Trophoblast cell (in vitro differentiated cells and primary cell): ENCODE results near the gene IGSF10.

Experiments used
- DNase-seq, 2 donors: peaks; one replicate each; pipeline ENCODE4 v3.0.0-alpha.2; 2016
- H2AFZ ChIP-seq: 2 replicates; pipeline ENCODE4 v1.6.1; 2013; ENCODE audit warnings: low read length, moderate library complexity, mild to moderate bottlenecking; ENCODE audit not compliant: insufficient read depth, poor library complexity
- H2AK5ac ChIP-seq: 2 replicates; pipeline ENCODE4 v1.6.1; 2013; ENCODE audit warnings: mild to moderate bottlenecking, low read length
- H2BK120ac ChIP-seq: 2 replicates; pipeline ENCODE4 v1.6.1; 2013; ENCODE audit warnings: low read length, mild to moderate bottlenecking, moderate library complexity; ENCODE audit not compliant: insufficient read depth, poor library complexity
- H2BK12ac ChIP-seq: 2 replicates; pipeline ENCODE4 v1.6.1; 2013; ENCODE audit warnings: mild to moderate bottlenecking, low read length, moderate library complexity
- H2BK5ac ChIP-seq: 2 replicates; pipeline ENCODE4 v1.6.1; 2013; ENCODE audit warnings: low read length, low read depth, moderate library complexity, mild to moderate bottlenecking; ENCODE audit not compliant: poor library complexity
- H3K14ac ChIP-seq: 2 replicates; pipeline ENCODE4 v1.6.1; 2013; ENCODE audit warnings: mild to moderate bottlenecking, low read length
- H3K18ac ChIP-seq: 2 replicates; pipeline ENCODE4 v1.6.1; 2013; ENCODE audit warnings: mild to moderate bottlenecking, low read length
- H3K23ac ChIP-seq: 2 replicates; pipeline ENCODE4 v1.6.1; 2013; ENCODE audit warnings: low read length
- H3K27ac ChIP-seq: 2 replicates; pipeline ENCODE4 v1.5.1; 2013; ENCODE audit warnings: low read depth, mild to moderate bottlenecking, inconsistent platforms, low read length, moderate library complexity
- H3K27me3 ChIP-seq: 2 replicates; pipeline ENCODE4 v1.6.1; 2013; ENCODE audit warnings: inconsistent platforms, mild to moderate bottlenecking, low read length, moderate library complexity; ENCODE audit not compliant: insufficient read depth
- H3K36me3 ChIP-seq, 2 experiments: 1 replicate in 1 of 2; 2 replicates in 1 of 2; pipeline ENCODE4 v1.6.1; 2013; ENCODE audit warnings: low read length in 2 of 2, mild to moderate bottlenecking in 2 of 2, moderate library complexity in 1 of 2; ENCODE audit not compliant: insufficient read depth in 2 of 2, control insufficient read depth in 1 of 2
- H3K4ac ChIP-seq: 2 replicates; pipeline ENCODE4 v1.6.1; 2013; ENCODE audit warnings: low read depth, mild to moderate bottlenecking, low read length, moderate library complexity
- H3K4me1 ChIP-seq, 2 experiments: 1 replicate in 1 of 2; 2 replicates in 1 of 2; pipeline ENCODE4 v1.6.1; 2013; ENCODE audit warnings: low read length in 2 of 2, mild to moderate bottlenecking in 2 of 2, moderate library complexity in 1 of 2; ENCODE audit not compliant: insufficient read depth in 2 of 2, control insufficient read depth in 1 of 2
- H3K4me2 ChIP-seq: 2 replicates; pipeline ENCODE4 v1.6.1; 2013; ENCODE audit warnings: inconsistent platforms, mild to moderate bottlenecking, low read length, moderate library complexity
- H3K4me3 ChIP-seq: 2 replicates; pipeline ENCODE4 v1.5.1; 2013; ENCODE audit warnings: mild to moderate bottlenecking, low read depth, low read length, inconsistent platforms
- H3K79me1 ChIP-seq: one replicate; pipeline ENCODE4 v1.6.1; 2013; ENCODE audit warnings: low read length
- H3K79me2 ChIP-seq: 2 replicates; pipeline ENCODE4 v1.6.1; 2013; ENCODE audit warnings: low read length, mild to moderate bottlenecking; ENCODE audit not compliant: control insufficient read depth, insufficient read depth, poor library complexity
- H3K9ac ChIP-seq: 2 replicates; pipeline ENCODE4 v1.6.1; 2013; ENCODE audit warnings: mild to moderate bottlenecking, low read length
- H3K9me3 ChIP-seq: 2 replicates; pipeline ENCODE4 v1.6.1; 2013; ENCODE audit warnings: low read depth, mild to moderate bottlenecking, control low read depth, inconsistent platforms, low read length; ENCODE audit not compliant: insufficient read depth
- H4K12ac ChIP-seq: 2 replicates; pipeline ENCODE4 v1.6.1; 2013; ENCODE audit warnings: low read depth, mild to moderate bottlenecking, low read length, moderate library complexity
- H4K8ac ChIP-seq: 2 replicates; pipeline ENCODE4 v1.6.1; 2013; ENCODE audit warnings: low read depth, mild to moderate bottlenecking, low read length, moderate library complexity
- H4K91ac ChIP-seq: one replicate; pipeline ENCODE4 v1.6.1; 2013; ENCODE audit warnings: low read depth, mild to moderate bottlenecking, low read length, moderate library complexity
- WGBS: extraction: QIAGEN DNeasy Blood & Tissue Kit; methylation state at CpG from one replicate; pipeline ENCODE4 v1.1.7; 2013; ENCODE audit warnings: missing lambda C conversion rate; ENCODE audit not compliant: insufficient read length, insufficient coverage; ENCODE audit errors: extremely low coverage; 5-methylcytosine and 5-hydroxymethylcytosine counted together

IGSF10 gene

DNA sequence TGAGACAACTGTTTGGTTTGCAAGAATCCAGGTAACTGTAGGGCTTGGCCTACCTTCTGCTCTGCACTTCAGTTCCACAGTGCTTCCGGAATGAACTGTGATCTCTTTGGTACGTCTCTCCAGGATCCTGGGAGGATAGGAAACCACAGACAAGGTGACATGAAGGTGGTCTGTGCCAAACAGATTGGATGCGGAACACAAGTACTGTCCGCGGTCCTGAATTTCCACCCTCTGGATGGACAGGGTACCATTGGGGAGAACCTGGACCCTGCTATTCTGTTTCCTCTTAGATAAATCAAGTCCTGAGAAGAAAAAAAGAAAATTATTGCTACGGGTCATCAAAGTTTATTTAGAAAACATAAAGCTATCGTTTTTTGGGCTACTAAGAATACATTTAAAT is 17.3 kb downstream of the IGSF10 start:
- H2AK5ac ChIP-seq: no peak overlapping the region
- no peak overlapping the region for H4K8ac ChIP-seq
- no peak overlapping the region for H3K18ac ChIP-seq
- no peak overlapping the region for H4K12ac ChIP-seq
- H3K4ac ChIP-seq: no peak overlapping the region
- DNase-seq: no peak
- H2AFZ ChIP-seq: no peak overlapping the region
- H3K79me2 ChIP-seq: no peaks in the 10 kb centered on the region
- no peaks in the 10 kb centered on the region for H3K4me1 ChIP-seq
- H3K36me3 ChIP-seq: peaks cover 0 to 2% of the 10 kb centered on the region in 2 experiments
- H2BK120ac ChIP-seq: no peak overlapping the region
- H3K27ac ChIP-seq: no peak overlapping the region
- no CpG with 5 or more reads among the region's 7 CpGs for WGBS
- no peaks in the 10 kb centered on the region for H3K79me1 ChIP-seq
- no peak overlapping the region for H2BK12ac ChIP-seq
- no peak overlapping the region for H3K23ac ChIP-seq
- no peaks in the 10 kb centered on the region for H3K27me3 ChIP-seq
- H2BK5ac ChIP-seq: no peak overlapping the region
- H3K4me3 ChIP-seq: no peak overlapping the region
- no peak overlapping the region for H3K14ac ChIP-seq
- H3K9me3 ChIP-seq: no peaks in the 10 kb centered on the region
- H3K4me2 ChIP-seq: no peak overlapping the region
- no peak overlapping the region for H4K91ac ChIP-seq
- no peak overlapping the region for H3K9ac ChIP-seq

GRCh38 chr3:151440940-151441339 is 19.9 kb downstream of the IGSF10 start:
- no peak overlapping the region for H4K12ac ChIP-seq
- H3K18ac ChIP-seq: no peak overlapping the region
- H2BK120ac ChIP-seq: no peak overlapping the region
- H3K9me3 ChIP-seq: no peaks in the 10 kb centered on the region
- H3K4me1 ChIP-seq: no peaks in the 10 kb centered on the region
- H4K8ac ChIP-seq: no peak overlapping the region
- H4K91ac ChIP-seq: no peak overlapping the region
- no peak for DNase-seq
- H2AK5ac ChIP-seq: no peak overlapping the region
- no peaks in the 10 kb centered on the region for H3K27me3 ChIP-seq
- no peak overlapping the region for H2BK5ac ChIP-seq
- H2BK12ac ChIP-seq: no peak overlapping the region
- no peak overlapping the region for H3K4ac ChIP-seq
- H3K4me2 ChIP-seq: no peak overlapping the region
- H3K79me1 ChIP-seq: no peaks in the 10 kb centered on the region
- no peak overlapping the region for H3K4me3 ChIP-seq
- no peak overlapping the region for H2AFZ ChIP-seq
- H3K79me2 ChIP-seq: no peaks in the 10 kb centered on the region
- no CpG with 5 or more reads among the region's 1 CpG for WGBS
- H3K14ac ChIP-seq: no peak overlapping the region
- H3K23ac ChIP-seq: no peak overlapping the region
- H3K27ac ChIP-seq: no peak overlapping the region
- peaks cover 0 to 2% of the 10 kb centered on the region in 2 experiments for H3K36me3 ChIP-seq
- H3K9ac ChIP-seq: no peak overlapping the region

DNA sequence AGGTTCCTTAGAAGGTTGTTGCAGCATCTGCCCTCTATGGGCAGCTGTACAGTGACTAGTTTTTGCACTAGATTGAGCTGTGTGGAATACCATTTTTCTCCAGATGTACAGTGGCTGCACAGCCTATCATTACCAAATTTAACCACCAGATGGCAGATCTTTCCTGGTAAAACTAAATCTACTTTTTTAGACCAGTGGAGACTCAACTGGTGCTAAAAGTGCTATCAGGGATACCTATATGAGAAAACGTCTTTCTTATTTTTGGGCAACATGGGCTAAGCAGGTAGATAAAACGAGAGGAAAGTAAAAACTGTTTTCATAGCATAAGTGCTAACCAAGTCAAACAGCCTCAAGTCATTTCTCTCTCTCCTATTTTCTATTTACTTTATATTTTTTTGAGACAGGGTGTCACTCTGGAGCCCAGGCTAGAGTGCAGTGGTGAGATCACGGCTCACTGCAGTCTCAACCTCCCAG is 21.2 kb downstream of the IGSF10 start:
- no peaks in the 10 kb centered on the region for H3K79me1 ChIP-seq
- WGBS: no CpG with 5 or more reads among the region's 3 CpGs
- no peaks in the 10 kb centered on the region for H3K9me3 ChIP-seq
- H3K4me2 ChIP-seq: no peak overlapping the region
- no peak overlapping the region for H4K8ac ChIP-seq
- no peaks in the 10 kb centered on the region for H3K4me1 ChIP-seq
- no peak overlapping the region for H3K23ac ChIP-seq
- H3K79me2 ChIP-seq: no peaks in the 10 kb centered on the region
- no peak overlapping the region for H4K91ac ChIP-seq
- no peak overlapping the region for H2AK5ac ChIP-seq
- no peak overlapping the region for H4K12ac ChIP-seq
- peaks cover 0 to 2% of the 10 kb centered on the region in 2 experiments for H3K36me3 ChIP-seq
- no peak overlapping the region for H2AFZ ChIP-seq
- H3K4me3 ChIP-seq: no peak overlapping the region
- H3K14ac ChIP-seq: no peak overlapping the region
- H2BK12ac ChIP-seq: no peak overlapping the region
- DNase-seq: peak; percentile 52 to 90
- H2BK5ac ChIP-seq: no peak overlapping the region
- no peak overlapping the region for H3K9ac ChIP-seq
- H3K27ac ChIP-seq: no peak overlapping the region
- H2BK120ac ChIP-seq: no peak overlapping the region
- H3K18ac ChIP-seq: no peak overlapping the region
- no peaks in the 10 kb centered on the region for H3K27me3 ChIP-seq
- no peak overlapping the region for H3K4ac ChIP-seq

- H3K79me2 ChIP-seq: no peaks in the 10 kb centered on the region
- no peak overlapping the region for H3K4me2 ChIP-seq
- no peak overlapping the region for H4K12ac ChIP-seq
- H3K4me1 ChIP-seq: no peaks in the 10 kb centered on the region
- no peak overlapping the region for H3K4me3 ChIP-seq
- H3K27me3 ChIP-seq: no peaks in the 10 kb centered on the region
- no peak overlapping the region for H2AK5ac ChIP-seq
- no CpG with 5 or more reads among the region's 6 CpGs for WGBS
- no peaks in the 10 kb centered on the region for H3K79me1 ChIP-seq
- H3K27ac ChIP-seq: no peak overlapping the region
- H2BK120ac ChIP-seq: no peak overlapping the region
- H3K18ac ChIP-seq: no peak overlapping the region
- no peaks in the 10 kb centered on the region for H3K9me3 ChIP-seq
- H4K8ac ChIP-seq: no peak overlapping the region
- no peak overlapping the region for H3K9ac ChIP-seq
- H2BK12ac ChIP-seq: no peak overlapping the region
- H3K23ac ChIP-seq: no peak overlapping the region
- no peak overlapping the region for H2AFZ ChIP-seq
- no peaks in the 10 kb centered on the region for H3K36me3 ChIP-seq
- H3K4ac ChIP-seq: no peak overlapping the region
- H2BK5ac ChIP-seq: no peak overlapping the region
- H4K91ac ChIP-seq: no peak overlapping the region
- no peak for DNase-seq
- no peak overlapping the region for H3K14ac ChIP-seq
Measured at GRCh38 chr3:151437906-151438305, 23.0 kb downstream of the IGSF10 start.
